Epithelial cell of esophagus (primary cell): ENCODE results near the gene GPC6.

Source experiments
- DNase-seq: peaks from one replicate; pipeline ENCODE4 v3.0.0; 2010; ENCODE audit warnings: low read depth
- H3K4me3 ChIP-seq: 2 replicates; pipeline ENCODE4 v1.5.1; 2011; ENCODE audit warnings: mild to moderate bottlenecking, low read length, control low read depth
- TF ChIP-seq, protein P1 (sequence below): IDR thresholded peaks from 2 replicates; pipeline ENCODE4 v1.5.1; 2011; ENCODE audit warnings: low read depth, mild to moderate bottlenecking, low read length, control low read depth, inconsistent platforms; ENCODE audit not compliant: insufficient read depth; ENCODE audit errors: missing control alignments

Gene GPC6

DNA sequence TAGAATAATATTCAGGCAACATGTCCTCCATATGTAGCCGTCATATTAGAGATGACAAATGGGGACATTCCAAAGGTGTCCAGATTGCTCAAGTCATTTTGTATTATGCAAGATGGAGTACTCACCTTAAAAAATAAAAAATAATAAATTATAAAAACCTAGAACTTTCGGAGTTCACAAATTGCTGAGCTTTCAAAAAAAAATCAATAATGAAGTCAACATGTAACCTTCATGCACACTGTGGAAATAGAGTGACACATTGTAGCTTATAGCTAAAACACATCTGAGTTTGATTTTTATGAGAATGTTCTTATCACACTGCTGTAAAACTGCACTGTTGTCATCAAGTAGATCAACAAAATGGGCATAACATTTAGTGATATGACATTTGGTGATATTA is 411.2 kb downstream of the GPC6 start:
- DNase-seq, result no peak
- H3K4me3 ChIP-seq, result no peak overlapping the region
- TF ChIP-seq, protein P1, sequence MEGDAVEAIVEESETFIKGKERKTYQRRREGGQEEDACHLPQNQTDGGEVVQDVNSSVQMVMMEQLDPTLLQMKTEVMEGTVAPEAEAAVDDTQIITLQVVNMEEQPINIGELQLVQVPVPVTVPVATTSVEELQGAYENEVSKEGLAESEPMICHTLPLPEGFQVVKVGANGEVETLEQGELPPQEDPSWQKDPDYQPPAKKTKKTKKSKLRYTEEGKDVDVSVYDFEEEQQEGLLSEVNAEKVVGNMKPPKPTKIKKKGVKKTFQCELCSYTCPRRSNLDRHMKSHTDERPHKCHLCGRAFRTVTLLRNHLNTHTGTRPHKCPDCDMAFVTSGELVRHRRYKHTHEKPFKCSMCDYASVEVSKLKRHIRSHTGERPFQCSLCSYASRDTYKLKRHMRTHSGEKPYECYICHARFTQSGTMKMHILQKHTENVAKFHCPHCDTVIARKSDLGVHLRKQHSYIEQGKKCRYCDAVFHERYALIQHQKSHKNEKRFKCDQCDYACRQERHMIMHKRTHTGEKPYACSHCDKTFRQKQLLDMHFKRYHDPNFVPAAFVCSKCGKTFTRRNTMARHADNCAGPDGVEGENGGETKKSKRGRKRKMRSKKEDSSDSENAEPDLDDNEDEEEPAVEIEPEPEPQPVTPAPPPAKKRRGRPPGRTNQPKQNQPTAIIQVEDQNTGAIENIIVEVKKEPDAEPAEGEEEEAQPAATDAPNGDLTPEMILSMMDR, result no peak

DNA sequence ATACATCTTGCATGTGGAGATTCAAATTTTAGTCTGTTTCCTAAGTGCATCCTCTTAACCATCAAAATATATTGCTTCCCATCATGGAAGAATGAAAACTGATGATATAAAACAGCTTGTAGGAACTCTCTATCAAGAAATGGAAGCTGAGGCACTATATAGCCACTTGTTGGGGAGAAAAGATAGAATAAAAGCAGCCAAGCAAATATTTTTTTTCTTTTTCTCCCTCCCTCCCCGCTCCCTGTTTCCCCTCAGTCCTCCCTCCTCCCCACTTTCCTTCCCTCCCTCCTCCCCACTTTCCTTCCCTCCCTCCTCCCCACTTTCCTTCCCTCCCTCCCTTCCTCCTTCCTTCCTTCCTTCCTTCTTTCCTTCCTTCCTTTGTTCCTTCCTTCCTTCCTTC is 413.8 kb downstream of the GPC6 start:
- TF ChIP-seq, protein P1, result no peak
- no peak overlapping the region for H3K4me3 ChIP-seq
- DNase-seq, result no peak

DNA sequence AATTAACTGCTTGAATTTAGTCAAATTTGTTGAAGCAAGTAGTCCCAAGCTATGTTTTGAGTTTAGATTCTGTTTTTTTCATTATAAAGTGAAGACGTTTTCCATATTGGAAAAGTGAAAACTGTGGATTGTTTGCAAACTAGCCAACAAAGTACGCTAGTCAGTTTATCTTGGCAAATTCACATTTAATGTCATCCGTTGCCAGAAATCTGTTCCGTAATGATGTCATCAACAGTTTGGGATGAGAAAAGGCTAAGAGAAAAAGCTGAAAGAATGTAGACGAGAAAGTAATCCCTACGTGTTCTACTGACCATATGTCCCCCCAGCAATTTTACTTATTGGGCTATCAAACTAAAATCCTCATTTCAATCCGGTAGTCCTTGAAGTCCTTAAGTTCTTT is 419.6 kb downstream of the GPC6 start:
- no peak for DNase-seq
- TF ChIP-seq, protein P1, result no peak
- no peak overlapping the region for H3K4me3 ChIP-seq

DNA sequence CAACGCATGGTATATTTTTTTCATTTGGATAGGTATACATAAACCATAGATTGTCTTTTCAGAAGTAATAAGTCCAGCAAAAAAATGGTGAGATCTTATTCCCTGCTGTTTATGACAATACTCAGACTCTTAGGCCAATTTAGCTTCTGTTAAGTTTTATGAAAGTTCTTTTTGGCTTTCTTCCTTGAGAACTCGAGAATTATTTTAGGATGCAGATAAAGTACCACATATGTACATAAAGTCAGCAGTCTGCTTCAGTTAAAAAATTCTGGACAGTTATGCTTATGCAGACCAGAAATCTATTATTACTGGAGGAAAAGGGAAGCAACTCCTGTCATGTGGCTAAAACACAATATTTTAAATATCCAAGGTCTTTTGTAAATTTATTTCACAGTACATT is 422.9 kb downstream of the GPC6 start:
- TF ChIP-seq, protein P1, result no peak
- H3K4me3 ChIP-seq, result no peak overlapping the region
- no peak for DNase-seq

DNA sequence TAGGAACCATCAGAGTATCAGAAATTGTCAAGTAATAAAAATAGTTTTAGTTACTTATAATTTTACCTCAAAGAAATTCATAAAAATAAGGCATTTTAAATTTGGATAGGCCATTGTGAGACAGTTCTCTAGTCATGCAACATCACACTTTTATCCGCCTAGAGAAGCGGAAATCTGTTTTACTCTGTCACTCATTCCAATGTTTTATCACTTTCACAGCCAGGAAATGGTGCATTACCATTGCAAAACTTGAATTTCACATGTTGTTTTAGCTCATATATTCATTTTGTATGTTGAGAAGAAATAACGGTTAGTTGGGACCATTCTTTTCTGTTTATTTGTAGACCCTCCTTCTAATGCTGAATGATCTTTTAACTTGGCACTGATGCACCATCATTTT is 427.2 kb downstream of the GPC6 start:
- TF ChIP-seq, protein P1, result no peak
- no peak for DNase-seq
- H3K4me3 ChIP-seq, result no peak overlapping the region

DNA sequence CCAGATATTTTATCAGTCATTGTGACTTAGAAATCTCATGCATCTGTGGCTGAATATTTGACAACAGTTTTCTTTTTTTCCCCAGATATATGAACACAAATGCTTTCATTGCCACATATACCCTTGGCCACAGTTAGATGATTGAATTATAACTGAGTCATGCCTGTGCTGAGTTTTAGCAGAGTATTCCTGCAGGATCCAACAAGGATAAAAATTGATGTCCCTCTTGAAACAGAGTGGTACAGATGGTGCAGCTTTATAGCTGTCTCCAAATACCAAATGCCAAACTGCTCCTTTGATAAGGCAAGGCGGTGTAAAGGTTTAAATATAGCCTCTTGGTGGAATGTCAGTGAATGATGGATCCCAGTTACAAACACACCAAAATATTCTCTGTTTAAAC is 428.5 kb downstream of the GPC6 start:
- DNase-seq, result no peak
- H3K4me3 ChIP-seq, result no peak overlapping the region
- TF ChIP-seq, protein P1, result no peak

DNA sequence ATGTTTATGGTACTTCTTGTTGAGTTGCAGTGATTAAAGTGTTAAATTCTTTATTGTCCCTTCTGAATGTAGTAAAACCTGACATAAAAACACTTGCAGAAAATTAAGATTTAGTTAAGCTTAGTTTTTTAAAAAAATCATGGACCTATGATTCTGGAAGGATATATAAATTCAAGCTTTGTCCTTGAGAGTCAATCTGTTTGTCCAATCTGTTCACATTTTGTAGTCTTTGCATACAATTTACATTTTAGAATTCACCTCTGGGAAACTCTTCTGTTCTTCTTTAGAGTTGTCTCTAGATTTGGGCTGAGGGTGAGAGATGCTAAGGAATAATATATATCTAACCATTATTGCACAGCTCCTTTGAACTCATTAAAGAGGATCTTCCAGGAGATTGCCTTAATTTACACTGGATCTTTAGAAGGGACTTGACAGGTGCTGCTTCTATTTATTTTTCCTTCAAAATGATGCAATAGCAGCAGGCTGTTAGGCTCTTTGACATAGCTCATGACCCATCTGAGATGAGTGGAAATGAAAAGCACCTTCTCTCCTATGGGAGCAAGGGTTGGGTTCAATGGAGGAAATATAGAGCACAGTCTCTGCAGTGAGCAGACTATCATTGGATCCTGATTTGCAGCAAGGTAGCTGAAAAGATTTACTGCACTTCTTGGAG is 433.9 kb downstream of the GPC6 start:
- DNase-seq, result no peak
- H3K4me3 ChIP-seq, result no peak overlapping the region
- TF ChIP-seq, protein P1, result no peak
